GM10847 (cell line): ENCODE data around the gene GTF2F2.

Experiments used
- POLR2A ChIP-seq: IDR thresholded peaks from 2 replicates; pipeline ENCODE4 v1.6.1; 2011; ENCODE audit not compliant: insufficient read length; ENCODE audit errors: extremely low read depth

The GTF2F2 gene

DNA sequence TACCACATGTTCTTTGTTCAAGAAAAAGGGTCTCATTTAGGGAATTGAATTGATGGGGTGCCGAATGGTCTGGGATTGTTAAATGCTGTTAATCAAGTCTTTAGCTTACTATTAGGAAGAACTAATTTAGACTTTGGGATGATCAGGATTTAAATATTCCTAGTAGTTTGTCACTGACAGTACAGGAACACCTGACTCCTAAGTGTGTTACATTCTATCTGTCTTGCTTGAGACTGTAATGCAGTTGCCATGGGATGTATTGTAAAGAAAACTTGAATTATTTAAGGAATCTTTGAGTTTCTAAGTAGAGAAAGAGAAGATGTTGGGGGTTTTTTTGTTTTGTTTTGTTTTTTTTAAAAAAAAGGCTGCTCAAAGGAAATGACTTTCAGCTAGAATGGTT is 98.4 kb downstream of the GTF2F2 start:
- TF ChIP-seq POLR2A: no peak

DNA sequence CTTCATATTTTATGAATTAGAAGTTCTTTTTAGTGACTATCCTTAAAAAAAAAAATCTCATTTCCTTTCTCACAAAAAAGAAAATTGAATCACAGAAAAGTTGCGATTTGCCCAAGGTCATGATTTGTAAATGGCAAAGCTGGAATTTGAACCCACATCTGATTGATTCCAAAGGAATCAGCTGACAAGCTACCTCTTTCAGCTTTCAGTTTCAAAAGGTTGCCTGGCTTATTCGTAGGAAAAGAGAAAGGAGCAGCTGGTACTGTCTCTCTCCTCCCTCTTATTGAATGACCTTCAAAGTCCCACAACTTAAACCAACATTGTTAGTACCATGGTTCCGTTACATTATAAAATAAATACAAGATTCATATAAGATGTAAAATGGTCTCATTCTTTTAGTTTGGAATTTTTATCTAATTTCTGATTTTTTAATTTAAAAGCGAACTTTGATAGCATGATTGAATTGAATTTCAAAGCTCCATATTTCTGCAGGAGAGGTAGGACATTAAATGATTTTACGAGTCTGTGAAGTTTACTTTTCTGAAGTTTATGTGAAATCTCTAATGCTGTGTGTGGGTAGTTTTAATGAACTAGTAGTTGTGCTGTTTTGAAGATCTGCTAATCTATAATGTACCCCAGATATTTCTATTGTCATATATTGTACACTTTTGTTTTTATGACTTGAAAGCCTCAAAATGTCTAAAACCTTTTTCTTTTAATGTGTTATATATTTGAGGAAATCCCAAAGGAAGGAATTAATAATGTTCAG is 99.0 kb downstream of the GTF2F2 start:
- TF ChIP-seq POLR2A: no peak

DNA sequence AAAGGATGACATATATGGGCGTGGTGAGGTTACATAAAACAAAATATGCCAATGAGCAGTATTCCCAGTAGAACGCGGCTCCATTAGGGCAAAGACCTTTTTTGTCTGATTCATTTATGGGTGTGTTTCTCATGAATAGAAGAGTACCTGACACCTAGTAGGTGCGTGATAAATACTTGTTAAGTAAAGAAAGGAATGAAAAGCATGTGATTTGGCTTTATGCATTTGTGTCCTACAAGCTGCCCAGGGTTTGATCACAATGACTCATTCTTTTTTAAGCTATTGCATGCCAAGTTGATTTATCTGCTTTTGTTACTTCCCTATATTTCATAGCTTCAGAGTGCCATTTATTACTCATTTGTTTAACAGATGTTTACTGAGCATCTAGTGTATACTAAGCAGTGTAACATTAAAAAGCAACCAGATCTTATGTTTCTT is 99.6 kb downstream of the GTF2F2 start:
- TF ChIP-seq POLR2A: no peak

- no peak for TF ChIP-seq POLR2A
Observed at GRCh38 chr13:45220403-45220802, 100.1 kb downstream of the GTF2F2 start.

DNA sequence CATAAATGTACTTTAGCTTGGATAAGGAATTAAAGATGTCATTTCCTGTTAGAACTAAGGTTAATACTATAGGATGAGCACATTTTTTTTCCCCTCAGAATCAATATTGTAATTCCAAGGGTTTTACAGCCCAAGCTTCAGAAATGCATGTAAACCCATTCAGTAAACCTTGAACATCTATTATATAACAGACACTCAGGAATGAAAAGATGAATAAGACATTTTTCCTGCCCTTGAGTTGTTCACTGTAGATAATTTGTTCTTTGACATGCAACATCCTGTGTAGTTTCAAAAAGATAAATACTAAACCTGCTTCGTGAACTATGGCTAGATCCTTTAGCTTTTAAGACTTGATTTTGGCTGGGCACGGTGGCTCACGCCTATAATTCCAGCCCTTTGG is 102.2 kb downstream of the GTF2F2 start:
- no peak for TF ChIP-seq POLR2A

DNA sequence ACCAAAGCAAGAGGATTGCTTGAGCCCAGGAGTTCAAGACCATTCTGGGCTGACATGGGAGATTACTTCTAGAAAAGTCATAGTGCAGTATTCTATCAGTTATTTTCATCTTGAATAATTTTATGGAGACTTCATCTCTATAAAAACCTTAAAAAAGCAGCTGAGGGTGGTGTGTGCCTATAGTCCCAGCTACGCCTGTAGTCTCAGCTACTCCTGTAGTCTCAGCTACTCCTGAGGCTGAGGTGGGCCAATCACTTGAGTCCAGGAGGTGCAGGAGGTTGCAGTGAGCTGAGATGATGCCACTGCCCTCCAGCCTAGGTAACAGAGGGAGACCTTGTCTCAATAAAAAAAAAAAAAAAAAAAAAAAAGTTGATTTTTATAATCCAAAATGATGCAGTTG is 102.6 kb downstream of the GTF2F2 start:
- TF ChIP-seq POLR2A: no peak

DNA sequence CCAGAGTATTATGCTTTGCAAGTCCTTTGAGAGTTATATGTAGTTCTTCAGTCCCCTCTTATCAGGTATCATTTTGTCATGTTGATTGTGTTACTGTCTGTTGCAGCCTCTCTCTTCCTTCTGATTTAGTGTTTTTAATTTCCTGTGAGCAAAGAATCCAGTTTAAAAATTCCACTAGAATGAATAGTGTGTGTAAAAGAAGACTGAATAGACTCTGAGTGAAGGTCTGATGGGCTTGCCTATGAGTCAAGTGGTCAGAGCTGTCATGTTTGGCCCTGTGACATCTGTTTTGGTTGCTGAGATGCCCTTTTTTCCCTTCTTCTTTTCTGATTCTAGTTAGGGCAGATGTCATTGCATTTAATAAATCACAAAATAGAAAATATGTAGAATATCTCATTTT is 103.9 kb downstream of the GTF2F2 start:
- no peak for TF ChIP-seq POLR2A

DNA sequence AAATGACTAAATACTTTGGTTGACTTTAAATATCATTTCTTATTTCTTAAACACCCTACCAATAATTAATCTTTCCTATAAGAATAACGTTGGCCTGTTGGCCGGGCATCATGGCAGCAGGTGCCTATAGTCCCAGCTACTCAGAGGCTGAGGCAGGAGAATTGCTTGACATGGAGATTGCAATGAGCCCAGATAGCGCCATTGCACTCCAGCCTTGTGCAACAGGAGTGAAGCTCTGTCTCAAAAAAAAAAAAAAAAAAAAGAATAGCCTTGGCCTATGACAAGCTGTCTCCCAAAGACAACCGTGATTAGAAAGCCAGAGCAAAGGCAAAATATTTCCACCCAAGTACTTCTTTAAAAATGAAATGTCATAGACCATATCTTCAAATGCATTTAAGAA is 105.1 kb downstream of the GTF2F2 start:
- TF ChIP-seq POLR2A: no peak

- no peak for TF ChIP-seq POLR2A
Observed at GRCh38 chr13:45226024-45226423, 105.7 kb downstream of the GTF2F2 start.

GRCh38 chr13:45228002-45228401 is 107.7 kb downstream of the GTF2F2 start:
- TF ChIP-seq POLR2A: no peak

- no peak for TF ChIP-seq POLR2A
Observed at GRCh38 chr13:45229172-45229571, 108.9 kb downstream of the GTF2F2 start.

DNA sequence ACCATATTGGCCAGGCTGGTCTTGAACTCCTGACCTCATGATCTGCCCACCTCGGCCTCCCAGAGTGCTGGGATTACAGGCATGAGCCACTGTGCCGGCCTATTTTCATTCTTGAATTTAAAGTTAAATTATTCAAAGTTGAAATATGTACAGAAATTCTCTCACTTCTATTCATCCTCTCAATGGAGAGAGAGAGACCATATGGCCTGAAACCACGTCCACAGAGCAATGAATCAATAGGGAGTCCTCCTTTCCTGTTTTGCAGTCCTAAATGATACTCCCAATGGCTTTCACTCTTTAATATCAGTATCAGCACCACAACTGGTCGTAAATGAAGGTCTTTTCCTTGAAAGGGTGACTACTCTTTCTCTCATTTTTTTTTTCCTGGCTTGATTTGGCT is 111.0 kb downstream of the GTF2F2 start:
- no peak for TF ChIP-seq POLR2A

DNA sequence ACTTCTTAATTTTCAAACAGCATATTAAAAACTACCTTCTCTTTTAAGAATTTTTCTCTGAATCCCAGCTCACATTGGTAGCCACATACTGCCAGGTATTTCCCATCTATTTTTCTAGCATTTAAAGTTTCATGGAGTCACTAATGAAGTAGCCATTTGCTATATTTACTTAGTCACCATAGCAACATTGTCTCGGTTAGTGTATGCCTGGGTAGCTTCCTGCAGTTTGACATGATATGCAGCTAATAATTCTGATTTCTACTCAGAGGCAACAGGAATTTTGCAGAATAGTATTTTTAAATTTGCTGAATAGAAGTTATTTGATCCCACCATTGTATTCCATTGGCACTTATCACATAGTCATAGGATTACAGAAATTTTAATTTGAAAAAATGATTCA is 111.4 kb downstream of the GTF2F2 start:
- no peak for TF ChIP-seq POLR2A

GRCh38 chr13:45232591-45232990 is 112.3 kb downstream of the GTF2F2 start:
- TF ChIP-seq POLR2A: no peak

GRCh38 chr13:45238945-45239795 is 118.9 kb downstream of the GTF2F2 start:
- no peak for TF ChIP-seq POLR2A

DNA sequence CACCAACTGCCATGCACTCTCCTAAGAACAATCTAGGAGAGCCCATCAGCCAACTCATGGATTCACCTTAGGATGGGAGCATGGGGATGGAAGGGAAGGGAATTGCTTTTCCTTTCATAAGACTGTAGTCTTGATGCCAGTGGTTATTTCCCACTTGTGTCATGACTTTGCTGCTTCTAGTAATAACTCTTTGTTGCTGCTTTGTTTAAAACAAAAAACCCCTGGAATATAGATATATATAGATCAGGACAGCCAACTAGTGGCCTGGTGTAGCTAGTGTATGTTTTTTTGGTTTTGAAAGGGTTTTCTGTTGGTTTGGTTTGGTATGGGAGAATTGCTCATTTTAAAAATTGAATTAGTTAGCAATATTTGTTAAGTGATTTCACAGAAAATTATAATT is 119.8 kb downstream of the GTF2F2 start:
- TF ChIP-seq POLR2A: no peak
